Activated naive CD8-positive, alpha-beta T cell treated with anti-CD3 and anti-CD28 coated beads, Interleukin-2, amount 50 U/mL, for 16 hours (primary cell): Measurements from ENCODE around the gene S100P.

Experiments used
- DNase-seq: peaks from one replicate; pipeline ENCODE4 v3.0.0-alpha.2; 2020; ENCODE audit warnings: low read depth, low spot score

S100P gene

GRCh38 chr4:6697131-6697530, 3.5 kb downstream of the S100P start:
- no peak for DNase-seq

- no peak for DNase-seq
Measured at GRCh38 chr4:6699388-6699787, 5.7 kb downstream of the S100P start.

DNA sequence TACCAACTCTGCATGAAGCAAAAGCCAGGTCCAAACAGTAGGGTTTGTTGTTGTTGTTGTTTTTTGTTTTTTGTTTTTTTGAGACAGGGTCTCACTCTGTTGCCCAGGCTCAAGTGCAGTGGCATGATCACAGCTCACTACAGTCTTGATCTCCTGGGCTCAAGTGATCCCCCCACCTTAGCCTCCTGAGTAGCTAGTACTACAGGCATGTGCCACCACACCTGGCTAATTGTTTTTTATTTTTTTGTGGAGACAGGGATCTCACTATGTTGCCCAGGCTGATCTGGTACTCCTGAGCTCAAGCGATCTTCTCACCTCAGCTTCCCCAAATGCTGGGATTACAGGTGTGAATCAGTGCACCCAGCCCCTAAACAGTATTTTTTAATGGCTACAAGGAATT, 6.2 kb downstream of the S100P start:
- no peak for DNase-seq

DNA sequence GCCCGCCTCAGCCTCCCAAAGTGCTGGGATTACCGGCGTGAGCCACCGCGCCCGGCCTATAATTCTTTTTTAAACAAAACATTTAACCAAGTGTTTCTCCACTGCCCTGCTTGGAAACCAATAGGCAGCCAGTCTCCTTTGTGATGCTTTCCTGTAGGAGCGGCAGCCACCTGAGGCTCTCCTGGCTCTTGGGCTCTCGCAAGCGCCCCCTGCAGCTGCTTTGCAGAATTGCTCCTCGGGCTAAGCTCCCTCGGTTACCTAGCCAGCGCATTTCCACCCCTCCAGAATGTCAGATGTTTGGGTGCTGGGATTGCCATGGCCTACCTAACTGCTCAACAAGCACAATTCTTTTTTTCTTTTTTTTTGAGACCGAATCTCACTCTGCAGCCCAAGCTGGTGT, 7.7 kb downstream of the S100P start:
- no peak for DNase-seq

DNA sequence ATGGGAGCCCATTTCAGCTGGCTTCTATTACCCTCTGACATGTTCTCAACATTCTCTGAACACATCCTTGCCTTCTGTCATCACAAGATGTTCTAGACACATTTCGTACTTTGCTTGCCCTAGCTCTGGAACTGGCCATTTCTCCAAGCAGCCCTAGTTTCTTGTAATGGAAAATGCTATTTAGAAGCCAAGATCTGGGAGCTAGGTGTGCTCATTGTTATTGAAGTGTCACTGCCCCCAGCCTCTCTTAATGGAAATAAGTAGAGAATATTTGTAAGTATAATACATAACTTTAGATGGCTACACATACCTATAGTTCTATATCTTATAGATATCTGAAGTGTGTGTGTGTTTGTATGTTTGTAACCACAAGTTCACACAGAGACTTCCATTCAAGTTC, 9.1 kb downstream of the S100P start:
- no peak for DNase-seq

GRCh38 chr4:6703786-6704185, 10.1 kb downstream of the S100P start:
- DNase-seq, result no peak

GRCh38 chr4:6705646-6706045, 12.0 kb downstream of the S100P start:
- DNase-seq, result no peak

DNA sequence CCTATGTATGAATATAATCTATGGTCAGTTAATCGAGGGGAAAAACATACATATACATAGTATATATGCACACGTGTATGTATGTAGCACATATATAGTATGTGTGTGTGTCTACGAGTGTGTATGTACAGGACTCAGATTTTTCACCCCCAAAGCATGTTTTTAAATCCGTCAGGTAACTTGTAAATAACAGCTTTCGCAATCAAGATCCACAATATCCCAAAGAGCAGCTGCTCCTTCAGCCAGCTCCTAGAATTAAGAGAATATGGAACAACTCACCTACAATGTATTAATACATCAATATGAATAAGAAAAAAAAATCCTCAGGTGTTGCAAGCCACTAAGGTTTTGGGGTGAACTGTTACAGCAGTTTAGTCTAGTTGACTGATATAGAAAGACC, 12.5 kb downstream of the S100P start:
- DNase-seq, result no peak

- peak; percentile 94 for DNase-seq
Measured at GRCh38 chr4:6709230-6710114, 15.8 kb downstream of the S100P start, which contains the start of gene MRFAP1L1. Gene MRFAP1L1, minus strand, starts transcription at chr4:6709865. Its CDS starts 236 bp downstream, at chr4:6709629.

- no peak for DNase-seq
Measured at GRCh38 chr4:6710282-6710681, 16.6 kb downstream of the S100P start.

- DNase-seq, result no peak
Measured at GRCh38 chr4:6710996-6711395, 17.3 kb downstream of the S100P start.

- no peak for DNase-seq
Measured at GRCh38 chr4:6714954-6715353, 21.3 kb downstream of the S100P start.

GRCh38 chr4:6715704-6716017, 22.0 kb downstream of the S100P start:
- no peak for DNase-seq

DNA sequence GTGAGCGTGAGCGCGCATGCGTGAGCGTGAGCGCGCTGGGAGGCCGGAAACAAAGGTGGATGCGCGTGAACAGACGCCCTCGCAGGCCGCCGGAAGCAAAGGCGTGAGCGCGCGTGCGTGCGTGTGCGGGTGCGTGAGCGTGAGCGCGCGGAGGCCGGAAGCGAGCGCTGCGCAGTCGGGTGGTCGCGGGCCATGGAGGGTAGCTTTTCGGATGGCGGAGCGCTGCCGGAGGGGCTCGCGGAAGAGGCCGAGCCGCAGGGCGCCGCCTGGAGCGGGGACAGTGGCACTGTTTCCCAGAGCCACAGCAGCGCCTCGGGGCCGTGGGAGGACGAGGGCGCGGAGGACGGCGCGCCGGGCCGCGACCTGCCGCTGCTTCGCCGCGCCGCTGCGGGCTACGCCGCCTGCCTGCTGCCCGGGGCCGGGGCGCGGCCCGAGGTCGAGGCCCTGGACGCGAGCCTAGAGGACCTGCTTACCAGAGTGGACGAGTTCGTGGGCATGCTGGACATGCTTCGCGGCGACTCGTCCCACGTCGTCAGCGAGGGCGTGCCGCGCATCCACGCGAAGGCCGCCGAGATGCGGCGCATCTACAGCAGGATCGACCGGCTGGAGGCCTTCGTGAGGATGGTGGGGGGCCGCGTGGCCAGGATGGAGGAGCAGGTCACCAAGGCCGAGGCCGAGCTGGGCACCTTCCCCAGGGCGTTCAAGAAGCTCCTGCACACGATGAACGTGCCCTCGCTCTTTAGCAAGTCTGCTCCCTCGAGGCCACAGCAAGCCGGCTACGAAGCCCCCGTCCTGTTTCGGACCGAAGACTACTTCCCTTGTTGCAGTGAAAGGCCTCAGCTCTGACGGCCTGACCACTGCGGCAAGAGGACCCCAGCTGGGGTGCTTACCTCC, 22.6 kb downstream of the S100P start, which contains the start of gene BLOC1S4:
BLOC1S4 (plus strand) TSS at position 157 of the 894 bp plus-strand sequence; CDS start at position 193, 36 bp downstream.
- peak; percentile 71 for DNase-seq

GRCh38 chr4:6716958-6717655, 23.4 kb downstream of the S100P start:
- no peak for DNase-seq

DNA sequence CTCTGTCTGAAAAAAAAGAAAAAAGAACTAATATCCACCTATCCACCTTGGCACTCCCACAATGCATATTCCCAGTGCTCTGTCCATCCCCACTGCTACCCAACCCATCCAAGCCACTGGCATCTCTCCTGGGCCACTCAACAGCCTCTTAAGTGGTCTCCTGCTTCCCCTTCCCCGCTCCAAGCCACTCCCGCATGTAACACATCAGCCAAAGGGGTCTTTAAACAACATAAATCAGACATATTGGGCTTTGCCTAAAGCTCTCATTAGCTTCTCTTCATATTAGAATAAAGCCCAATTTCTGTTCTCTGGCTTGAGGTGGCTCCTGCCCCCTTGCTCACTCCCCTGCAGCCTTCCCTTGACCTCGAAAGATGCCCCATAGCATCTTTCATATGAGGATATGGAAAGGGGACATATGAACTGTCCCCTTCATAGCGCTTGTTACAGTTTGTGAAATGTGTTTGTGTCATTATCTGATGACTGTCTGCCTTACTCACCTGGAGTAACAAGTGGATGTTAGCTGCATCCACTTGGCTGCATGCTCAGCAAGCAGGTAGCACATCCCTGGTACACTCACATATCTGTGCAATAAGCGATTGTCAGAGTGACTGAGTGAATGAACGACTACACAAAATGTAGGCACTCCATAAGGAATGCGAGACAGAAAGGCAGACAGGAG, 25.4 kb downstream of the S100P start:
- DNase-seq, result no peak

- no peak for DNase-seq
Measured at GRCh38 chr4:6719611-6720179, 26.0 kb downstream of the S100P start.

DNA sequence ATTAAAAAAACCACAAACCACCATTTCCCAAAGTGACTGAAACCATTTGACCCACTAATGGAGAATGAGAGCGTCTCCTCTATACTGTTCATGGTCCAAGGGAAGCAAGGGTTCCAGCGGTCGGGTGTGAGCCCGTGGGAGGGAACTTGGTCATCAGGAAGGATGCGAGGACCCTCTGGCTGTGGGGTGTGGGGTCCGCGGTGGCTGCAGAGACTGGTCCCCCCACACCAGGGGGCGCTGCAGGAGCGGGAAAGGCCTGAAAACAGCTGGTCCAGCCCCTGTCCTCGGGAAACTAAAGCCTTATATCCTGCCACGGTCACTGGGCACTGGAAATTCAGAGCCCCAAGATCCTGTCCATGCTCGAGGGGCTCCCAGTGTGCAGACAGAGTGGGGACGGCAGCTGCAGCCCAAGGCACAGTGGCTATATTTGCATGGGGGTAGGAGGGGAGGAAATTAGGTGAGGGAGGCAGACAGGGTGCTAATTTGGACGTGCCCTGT, 26.6 kb downstream of the S100P start:
- DNase-seq, result peak; percentile 71

- DNase-seq, result no peak
Measured at GRCh38 chr4:6721121-6721520, 27.4 kb downstream of the S100P start.

DNA sequence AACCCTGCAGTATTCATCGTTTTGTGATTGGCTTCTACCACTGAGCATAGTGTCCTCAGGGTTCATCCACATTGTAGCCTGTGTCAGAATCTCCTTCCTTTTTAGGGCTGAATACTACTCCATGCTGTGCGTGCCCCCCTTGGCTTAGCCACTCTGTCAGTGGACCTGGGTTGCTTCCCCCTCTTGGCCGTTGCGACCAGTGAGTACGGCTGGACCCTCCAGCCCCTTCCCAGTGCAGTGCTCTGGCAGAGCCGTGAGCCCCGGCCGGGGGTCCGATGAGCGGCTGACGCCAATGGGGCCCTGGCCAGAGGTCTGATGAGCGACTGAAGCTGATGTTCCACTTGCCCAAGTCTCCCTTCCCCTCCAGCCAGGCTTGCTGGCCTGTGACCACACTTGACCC, 29.2 kb downstream of the S100P start:
- no peak for DNase-seq

DNA sequence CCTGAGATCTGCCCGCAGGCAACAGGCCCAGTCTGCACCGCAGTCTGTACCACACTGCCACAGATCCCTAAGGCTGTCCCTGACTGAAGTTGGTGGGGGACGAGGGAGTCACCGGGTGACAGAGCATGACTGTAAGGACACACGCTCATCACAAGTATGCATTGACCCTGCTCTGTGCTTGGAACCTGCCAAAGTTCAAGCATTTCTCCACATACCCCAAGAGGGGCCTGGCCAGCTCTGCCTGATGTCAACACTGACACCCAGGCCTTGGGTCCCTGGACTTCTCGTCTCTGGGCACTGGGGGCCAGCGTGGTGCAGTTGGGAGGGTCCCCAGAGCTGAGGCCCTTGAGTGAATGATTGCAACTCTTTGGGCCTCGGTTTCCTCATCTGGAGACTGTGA, 30.2 kb downstream of the S100P start:
- DNase-seq, result no peak
